Measurements from ENCODE around the gene SHMT2.
"Not testable (repeated sequence)": the region's sequence is repeated elsewhere in the genome, so short reads cannot be mapped to it uniquely, and the experiment has no call there.

Gene SHMT2

GRCh38 chr12:57273516-57273915 lies 44.0 kb downstream of the SHMT2 start:
- no peak for TF ChIP-seq CTCF (IDR thresholded peaks at IDR 0.05; ENCODE audit: low read depth, low read length)
- no peak for DNase-seq (ENCODE audit: extremely low read depth, low read depth)

GRCh38 chr12:57276233-57276632 lies 46.7 kb downstream of the SHMT2 start:
- DNase-seq (ENCODE audit: extremely low read depth, low read depth) = not testable (repeated sequence)

GRCh38 chr12:57276935-57277563 lies 47.5 kb downstream of the SHMT2 start:
- no peak for DNase-seq (ENCODE audit: extremely low read depth, low read depth)
- peak; percentile 44 for TF ChIP-seq CTCF (IDR thresholded peaks at IDR 0.05; ENCODE audit: low read depth, low read length)

GRCh38 chr12:57278465-57279381 lies 49.2 kb downstream of the SHMT2 start:
- DNase-seq (ENCODE audit: extremely low read depth, low read depth) = no peak
- TF ChIP-seq CTCF (IDR thresholded peaks at IDR 0.05; ENCODE audit: low read depth, low read length) = no peak

GRCh38 chr12:57280211-57281062 lies 50.9 kb downstream of the SHMT2 start:
- peak; percentile 58 for DNase-seq (ENCODE audit: extremely low read depth, low read depth)
- TF ChIP-seq CTCF (IDR thresholded peaks at IDR 0.05; ENCODE audit: low read depth, low read length) = no peak

- not testable (repeated sequence) for DNase-seq (ENCODE audit: extremely low read depth, low read depth)
Measured at GRCh38 chr12:57282073-57282472, 52.6 kb downstream of the SHMT2 start.
